ENCODE measurements around the gene HIF3A. TPM values are rescaled to one million over a fixed set of nuclear protein-coding genes. Genes with fewer than 3 reads are reported as not detected.

The HIF3A gene
- total RNA-seq, 1 donor from 2014 or later = 54.2 TPM

DNA sequence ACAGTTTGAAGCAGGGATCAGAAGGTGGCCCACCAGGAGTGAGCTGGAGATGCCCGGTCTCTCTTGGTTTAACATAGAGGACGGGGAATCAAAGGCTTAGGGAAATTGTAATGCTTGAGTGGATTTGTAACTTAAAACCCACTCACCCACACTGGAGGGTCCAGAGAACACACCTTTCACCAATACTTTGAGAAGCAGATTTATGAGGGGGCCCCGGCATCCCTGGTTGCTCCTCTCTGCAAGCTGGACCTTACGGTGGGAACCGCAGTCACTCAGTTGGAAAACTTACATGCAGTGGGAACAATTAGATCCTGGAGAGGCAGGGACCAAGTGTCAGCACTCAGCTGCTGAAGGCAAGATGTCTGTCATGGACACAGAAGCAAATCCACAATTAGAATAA is 70.6 kb downstream of the HIF3A start:
- Mint-ChIP-seq H3K4me1 (ENCODE audit: unreplicated experiment) (peaks cover 16% of the 10 kb centered on the region), H3K27me3 (ENCODE audit: unreplicated experiment) (no peaks in the 10 kb centered on the region), H3K27ac (ENCODE audit: unreplicated experiment) (no peak overlapping the region), H3K9me3 (ENCODE audit: unreplicated experiment) (no peaks in the 10 kb centered on the region), H3K4me3 (ENCODE audit: unreplicated experiment) (no peak overlapping the region), H3K36me3 (ENCODE audit: low read depth, unreplicated experiment) (peaks cover 27% of the 10 kb centered on the region)
- no peak for DNase-seq (ENCODE audit: low spot score)
- TF ChIP-seq, protein P1, sequence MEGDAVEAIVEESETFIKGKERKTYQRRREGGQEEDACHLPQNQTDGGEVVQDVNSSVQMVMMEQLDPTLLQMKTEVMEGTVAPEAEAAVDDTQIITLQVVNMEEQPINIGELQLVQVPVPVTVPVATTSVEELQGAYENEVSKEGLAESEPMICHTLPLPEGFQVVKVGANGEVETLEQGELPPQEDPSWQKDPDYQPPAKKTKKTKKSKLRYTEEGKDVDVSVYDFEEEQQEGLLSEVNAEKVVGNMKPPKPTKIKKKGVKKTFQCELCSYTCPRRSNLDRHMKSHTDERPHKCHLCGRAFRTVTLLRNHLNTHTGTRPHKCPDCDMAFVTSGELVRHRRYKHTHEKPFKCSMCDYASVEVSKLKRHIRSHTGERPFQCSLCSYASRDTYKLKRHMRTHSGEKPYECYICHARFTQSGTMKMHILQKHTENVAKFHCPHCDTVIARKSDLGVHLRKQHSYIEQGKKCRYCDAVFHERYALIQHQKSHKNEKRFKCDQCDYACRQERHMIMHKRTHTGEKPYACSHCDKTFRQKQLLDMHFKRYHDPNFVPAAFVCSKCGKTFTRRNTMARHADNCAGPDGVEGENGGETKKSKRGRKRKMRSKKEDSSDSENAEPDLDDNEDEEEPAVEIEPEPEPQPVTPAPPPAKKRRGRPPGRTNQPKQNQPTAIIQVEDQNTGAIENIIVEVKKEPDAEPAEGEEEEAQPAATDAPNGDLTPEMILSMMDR (IDR thresholded peaks at IDR 0.05; ENCODE audit: unreplicated experiment) = no peak

DNA sequence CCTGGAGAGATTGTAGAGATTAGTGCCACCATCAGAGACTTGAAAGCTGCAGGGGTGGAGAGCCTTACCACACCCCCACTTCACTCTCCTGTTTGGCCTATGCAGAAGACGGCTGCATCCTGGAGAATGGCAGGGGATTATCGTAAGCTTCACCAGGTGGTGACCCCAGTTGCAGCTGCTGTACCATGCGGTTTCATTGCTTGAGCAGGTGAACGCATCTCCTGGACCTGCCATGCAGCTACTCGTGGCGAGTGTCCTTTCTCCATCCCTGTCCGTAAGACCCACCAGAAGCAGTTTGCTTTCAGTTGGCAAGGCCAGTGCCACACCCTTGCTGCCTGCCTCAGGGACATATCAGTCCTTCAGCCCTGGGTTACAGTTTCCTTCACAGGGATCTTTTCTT is 71.3 kb downstream of the HIF3A start:
- no peak for DNase-seq (ENCODE audit: low spot score)

DNA sequence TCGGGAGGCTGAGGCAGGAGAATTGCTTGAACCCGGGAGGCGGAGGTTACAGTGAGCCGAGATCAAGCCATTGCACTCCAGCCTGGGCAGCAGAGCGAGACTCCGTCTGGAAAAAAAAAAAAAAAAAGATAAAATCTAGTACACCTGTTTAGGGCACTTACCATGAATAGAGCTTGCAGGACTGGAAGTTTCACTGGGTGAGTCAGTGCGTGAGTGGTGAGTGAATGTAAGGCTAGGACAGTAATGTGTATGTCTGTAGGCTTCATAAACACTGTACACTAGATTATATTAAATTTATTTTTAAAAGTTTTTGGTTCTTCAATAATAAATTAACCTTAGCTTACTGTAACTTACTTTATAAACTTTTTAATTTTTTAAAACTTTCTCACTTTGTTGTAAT is 73.0 kb downstream of the HIF3A start:
- TF ChIP-seq, protein P1 (IDR thresholded peaks at IDR 0.05; ENCODE audit: unreplicated experiment) = no peak
- Mint-ChIP-seq H3K4me1 (ENCODE audit: unreplicated experiment) (peaks cover 29% of the 10 kb centered on the region), H3K4me3 (ENCODE audit: unreplicated experiment) (no peak overlapping the region), H3K9me3 (ENCODE audit: unreplicated experiment) (no peaks in the 10 kb centered on the region), H3K27me3 (ENCODE audit: unreplicated experiment) (peaks cover 2% of the 10 kb centered on the region), H3K36me3 (ENCODE audit: low read depth, unreplicated experiment) (peaks cover 22% of the 10 kb centered on the region), H3K27ac (ENCODE audit: unreplicated experiment) (no peak overlapping the region)
- no peak for DNase-seq (ENCODE audit: low spot score)

More for the DNA sequence above, 71.3 kb downstream of the HIF3A start:
- TF ChIP-seq, protein P1 (IDR thresholded peaks at IDR 0.05; ENCODE audit: unreplicated experiment) = no peak
- Mint-ChIP-seq H3K27me3 (ENCODE audit: unreplicated experiment) (peaks cover 2% of the 10 kb centered on the region), H3K27ac (ENCODE audit: unreplicated experiment) (no peak overlapping the region), H3K4me3 (ENCODE audit: unreplicated experiment) (no peak overlapping the region), H3K36me3 (ENCODE audit: low read depth, unreplicated experiment) (peaks cover 27% of the 10 kb centered on the region), H3K9me3 (ENCODE audit: unreplicated experiment) (no peaks in the 10 kb centered on the region), H3K4me1 (ENCODE audit: unreplicated experiment) (peaks cover 22% of the 10 kb centered on the region)

DNA sequence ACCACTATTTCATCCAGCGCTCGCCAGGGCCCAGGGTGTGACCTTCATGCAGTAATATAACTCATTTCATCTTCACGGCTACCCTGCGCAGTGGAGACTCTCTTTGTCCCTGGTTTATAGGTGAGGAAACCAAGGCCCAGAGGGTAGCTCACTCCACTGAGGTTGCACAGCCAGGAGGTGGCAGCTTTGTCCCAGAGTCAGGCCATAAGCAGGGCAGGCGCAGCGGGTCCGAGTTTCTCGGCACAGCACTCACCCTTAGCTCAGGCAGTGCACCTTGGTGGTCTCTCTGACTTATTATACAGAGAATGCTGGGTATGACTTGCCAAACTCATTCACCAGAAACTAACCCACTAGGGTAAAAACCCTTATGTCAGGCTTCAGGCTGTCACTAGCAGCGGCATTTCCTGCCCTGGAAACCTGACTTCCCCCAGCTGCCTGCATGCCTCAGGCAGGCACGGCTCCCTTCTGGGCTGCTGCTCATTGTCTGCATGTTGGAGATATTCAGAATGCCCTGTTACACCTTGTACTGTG is 74.6 kb downstream of the HIF3A start:
- Mint-ChIP-seq H3K4me3 (ENCODE audit: unreplicated experiment) (no peak overlapping the region), H3K27ac (ENCODE audit: unreplicated experiment) (peak overlapping the region; percentile 87), H3K4me1 (ENCODE audit: unreplicated experiment) (peaks cover 29% of the 10 kb centered on the region), H3K9me3 (ENCODE audit: unreplicated experiment) (no peaks in the 10 kb centered on the region), H3K27me3 (ENCODE audit: unreplicated experiment) (peaks cover 5% of the 10 kb centered on the region), H3K36me3 (ENCODE audit: low read depth, unreplicated experiment) (peaks cover 19% of the 10 kb centered on the region)
- DNase-seq (ENCODE audit: low spot score) = peak; percentile 52
- TF ChIP-seq, protein P1 (IDR thresholded peaks at IDR 0.05; ENCODE audit: unreplicated experiment) = no peak

DNA sequence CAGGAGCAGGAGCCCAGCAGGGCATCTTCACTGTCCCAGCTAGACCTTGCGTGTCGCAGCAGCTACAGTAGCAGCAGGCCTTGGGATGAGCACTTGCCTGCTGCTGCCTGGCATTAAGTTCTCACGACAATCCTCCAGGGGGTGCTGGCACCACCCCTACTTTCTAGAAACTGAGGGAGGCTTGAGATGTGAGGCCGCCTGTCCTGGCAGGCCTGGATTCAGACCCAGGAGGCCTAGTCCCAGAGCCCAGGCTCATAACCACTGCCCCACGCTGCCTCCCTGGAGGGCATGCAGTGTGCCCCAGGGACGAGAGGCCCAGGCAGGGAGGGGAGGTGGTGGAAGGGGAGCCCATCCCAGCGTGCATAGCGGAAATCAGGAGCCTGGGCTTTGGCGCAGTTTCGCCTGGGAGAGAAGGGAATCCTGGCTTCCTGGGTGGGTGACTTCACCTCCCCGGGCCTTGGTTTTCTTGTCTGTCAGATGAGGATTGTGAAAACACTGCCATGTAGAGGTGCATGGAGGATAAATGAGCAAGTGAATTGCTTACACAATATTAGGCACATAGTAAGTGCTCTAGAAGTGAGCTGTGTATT is 76.2 kb downstream of the HIF3A start:
- Mint-ChIP-seq H3K27ac (ENCODE audit: unreplicated experiment) (peak overlapping the region; percentile 87), H3K4me3 (ENCODE audit: unreplicated experiment) (no peak overlapping the region), H3K27me3 (ENCODE audit: unreplicated experiment) (peaks cover 5% of the 10 kb centered on the region), H3K9me3 (ENCODE audit: unreplicated experiment) (no peaks in the 10 kb centered on the region), H3K4me1 (ENCODE audit: unreplicated experiment) (peaks cover 29% of the 10 kb centered on the region), H3K36me3 (ENCODE audit: low read depth, unreplicated experiment) (peaks cover 23% of the 10 kb centered on the region)
- peak; percentile 43 for DNase-seq (ENCODE audit: low spot score)
- TF ChIP-seq, protein P1 (IDR thresholded peaks at IDR 0.05; ENCODE audit: unreplicated experiment) = peak; percentile 35
